K562 (cell line): ENCODE measurements around the gene AGRN. TPM values are rescaled to one million over a fixed set of nuclear protein-coding genes. Genes with fewer than 3 reads are reported as not detected.

Source experiments
- ATAC-seq: fragments of 200-7000 bp; cut with Tn5 transposase; 3 replicates; pipeline ENCODE4 v1.9.1; 2020; ENCODE audit warnings: moderate library complexity
- BruUV-seq: library from RNA; stranded (reverse); fragments of 400-500 nt; replicated peaks from 2 replicates; lab custom pipeline; 2021; lab: Mats Ljungman, UMichigan
- CTCF ChIA-PET: fragments of 300-600 bp; formaldehyde crosslinking; extraction: SDS; loops from one replicate; lab custom pipeline; 2021; ENCODE audit warnings: low intra/inter-chr PET ratio; lab: Yijun Ruan, JAX
- POLR2A ChIA-PET: fragments of 300-600, 350-650 bp; sonication (Branson Sonifier 250); formaldehyde crosslinking; extraction: SDS; loops from one replicate; lab custom pipeline; 2021; ENCODE audit warnings: antibody characterized with exemption, inconsistent platforms; lab: Yijun Ruan, JAX
- DNase-seq, 4 experiments: peaks; one replicate each; pipeline versions ENCODE4 v3.0.0 to v3.0.0-alpha.2; 2011 to 2018; ENCODE audit warnings: low spot score in 3 of 4, mixed read lengths in 3 of 4; ENCODE audit errors: extremely low read depth in 1 of 4
- FAIRE-seq: peaks from 2 replicates; lab custom pipeline; 2011; peaks lifted over from hg19 to GRCh38; lab: Jason Lieb, UNC
- H2AFZ ChIP-seq: 2 replicates; pipeline ENCODE4 v1.6.0; 2011; ENCODE audit warnings: low read depth, low read length, control low read depth, inconsistent platforms
- H3K27ac ChIP-seq: fragments of 200-600 bp; 3 replicates; pipeline ENCODE4 v1.8.0; 2011; ENCODE audit warnings: low read depth, mild to moderate bottlenecking, control low read depth, inconsistent platforms, low read length, moderate library complexity, mixed read lengths; ENCODE audit errors: extremely low read depth
- H3K27me3 ChIP-seq, 2 experiments: fragments of 300-600 bp in 1 of 2; 2 replicates in 1 of 2; 3 replicates in 1 of 2; pipeline versions ENCODE4 v1.6.0 to v1.8.0; 2011; ENCODE audit warnings: inconsistent platforms in 2 of 2, low read length in 2 of 2, mild to moderate bottlenecking in 1 of 2, mixed read lengths in 1 of 2, moderate library complexity in 1 of 2; ENCODE audit not compliant: control insufficient read depth in 2 of 2, insufficient read depth in 2 of 2
- H3K36me3 ChIP-seq: fragments of 300-600 bp; 3 replicates; pipeline ENCODE4 v1.8.0; 2011; ENCODE audit warnings: mild to moderate bottlenecking, low read length, inconsistent platforms; ENCODE audit not compliant: control insufficient read depth, insufficient read depth
- H3K4me1 ChIP-seq, 2 experiments: fragments of 200-600 bp in 1 of 2; replicated peaks in 1 of 2; 2 replicates in 1 of 2; 3 replicates in 1 of 2; pipeline versions ENCODE4 v1.5.1 to v1.8.0; 2011; ENCODE audit warnings: inconsistent platforms in 2 of 2, low read length in 2 of 2, mild to moderate bottlenecking in 1 of 2, mixed read lengths in 1 of 2, moderate library complexity in 1 of 2; ENCODE audit not compliant: control insufficient read depth in 2 of 2, insufficient read depth in 2 of 2
- H3K4me2 ChIP-seq: 2 replicates; pipeline ENCODE4 v1.6.1; 2011; ENCODE audit warnings: low read length, control low read depth, inconsistent platforms, mixed read lengths; ENCODE audit not compliant: insufficient read depth
- H3K4me3 ChIP-seq: fragments of 200-600 bp; sonication (generic), shearing (Covaris generic); 2 replicates; pipeline ENCODE4 v1.5.1; 2016; ENCODE audit warnings: control low read depth, inconsistent platforms
- H3K79me2 ChIP-seq: fragments of 200-600 bp; 3 replicates; pipeline ENCODE4 v1.8.0; 2011; ENCODE audit warnings: low read length, inconsistent platforms; ENCODE audit not compliant: control insufficient read depth, insufficient read depth
- H3K9ac ChIP-seq, 2 experiments: 2 replicates each; pipeline versions ENCODE4 v1.6.0 to v1.6.1; 2011; ENCODE audit warnings: low read depth in 2 of 2, low read length in 2 of 2, control low read depth in 1 of 2, inconsistent platforms in 1 of 2, mild to moderate bottlenecking in 1 of 2, mixed read lengths in 1 of 2; ENCODE audit not compliant: insufficient read depth in 1 of 2
- H3K9me1 ChIP-seq: one replicate; pipeline ENCODE4 v1.6.0; 2011; ENCODE audit warnings: inconsistent platforms, mild to moderate bottlenecking, low read length, moderate library complexity; ENCODE audit not compliant: control insufficient read depth, insufficient read depth
- H3K9me3 ChIP-seq: replicated peaks from 2 replicates; pipeline ENCODE4 v1.5.1; 2011; ENCODE audit warnings: low read depth, low read length, inconsistent platforms; ENCODE audit not compliant: control insufficient read depth, insufficient read depth
- H4K20me1 ChIP-seq: replicated peaks from 2 replicates; pipeline ENCODE4 v1.6.1; 2011; ENCODE audit warnings: low read length, inconsistent platforms, mixed read lengths; ENCODE audit not compliant: control insufficient read depth, insufficient read depth
- ARID4B ChIP-seq: sonication (generic); formaldehyde crosslinking; IDR thresholded peaks from 2 replicates; pipeline ENCODE4 v1.8.0; 2022; ENCODE audit warnings: mild to moderate bottlenecking, missing genetic modification reagents
- CEBPG ChIP-seq, 3 experiments: fragments of 200-800 bp in 1 of 3; sonication (Bioruptor generic) in 1 of 3; sonication (generic) in 1 of 3; formaldehyde crosslinking in 1 of 3; IDR thresholded peaks in 2 of 3; conservative IDR thresholded peaks in 1 of 3; 2 replicates each; pipeline versions ENCODE4 v1.6.1 to v1.8.0; 2016 to 2022; ENCODE audit warnings: missing compliant biosample characterization in 2 of 3, missing genetic modification characterization in 2 of 3, mild to moderate bottlenecking in 1 of 3, missing genetic modification reagents in 1 of 3
- FOXJ3 ChIP-seq: sonication (generic); formaldehyde crosslinking; IDR thresholded peaks from 2 replicates; pipeline ENCODE4 v1.4.0; 2020; ENCODE audit warnings: mild to moderate bottlenecking, missing genetic modification reagents
- GABPB1 ChIP-seq: sonication (generic); formaldehyde crosslinking; IDR thresholded peaks from 2 replicates; pipeline ENCODE4 v1.8.0; 2022; ENCODE audit warnings: mild to moderate bottlenecking, missing genetic modification reagents
- NCOA6 ChIP-seq: fragments of 450-650 bp; IDR thresholded peaks from 2 replicates; pipeline ENCODE4 v1.6.1; 2017; ENCODE audit warnings: mild to moderate bottlenecking
- ZC3H4 ChIP-seq: sonication (generic); formaldehyde crosslinking; IDR thresholded peaks from 2 replicates; pipeline ENCODE4 v1.9.0; 2021; ENCODE audit warnings: missing genetic modification reagents, borderline replicate concordance
- ZSCAN29 ChIP-seq: fragments of 450-650 bp; IDR thresholded peaks from 2 replicates; pipeline ENCODE4 v1.6.1; 2017
- WGBS: fragments of 100-300 bp; shearing (Covaris generic); methylation state at CpG from one replicate; pipeline ENCODE4 v1.1.6; 2016; ENCODE audit warnings: low coverage, mixed read lengths; ENCODE audit not compliant: insufficient coverage; ENCODE audit errors: missing lambda C conversion rate; 5-methylcytosine and 5-hydroxymethylcytosine counted together
- in situ Hi-C: fragments of 300-500 bp; cut with MboI; formaldehyde crosslinking; loops from 4 replicates; pipeline ENCODE4 v1.15.0; 2018; ENCODE audit warnings: inconsistent platforms, mixed read lengths
- intact Hi-C: fragments of 100-400 bp; cut with micrococcal nuclease; formaldehyde crosslinking; loops from 2 replicates; pipeline ENCODE4 v1.14.2; 2022
- polyA plus RNA-seq, 8 experiments: library from polyadenylated mRNA; depleted of rRNA in 4 of 8; stranded (reverse) in 5 of 8; unstranded in 3 of 8; fragments of >200 nt; fragmentation: Nextera tagmentation in 2 of 8; fragmentation: Illumina TruSeq in 1 of 8; extraction: Ambion mirVana in 2 of 8; extraction: Trizol in 1 of 8; gene quantifications; 2 replicates each; pipeline versions ENCODE4 v1.2.1 to v1.2.3, GENCODE V29; 2011 to 2014; ENCODE audit warnings: inconsistent platforms in 1 of 8, missing spikeins in 1 of 8
- total RNA-seq, 7 experiments: library from RNA; depleted of rRNA in 6 of 7; stranded (reverse); fragments of >200 nt in 6 of 7; fragmentation: Illumina TruSeq in 2 of 7; extraction: Trizol in 2 of 7; gene quantifications; 2 replicates each; pipeline versions ENCODE4 v1.2.1 to v1.2.3, GENCODE V29; 2011 to 2021; ENCODE audit warnings: low replicate concordance in 1 of 7

Gene AGRN
- total and polyA plus RNA-seq, 9 of the 15 experiments (the other 6 are each of a cell fraction or from before 2014, with no cell fraction given), result 0.04 to 111 (median 18.1) TPM

- POLR2A ChIA-PET, result interaction anchor here (0.7 to 1.5 kb wide), 2 partner anchors 12 to 13 kb away, joined by 3 to 7 read pairs; no protein-coding TSS in a partner anchor
- in situ Hi-C loops, result loop anchor here (10.0 kb wide), 1 partner anchor 85 kb away; no protein-coding TSS in a partner anchor
These were observed 40.2 kb upstream of the AGRN start for GRCh38 chr1:979744-980072.

More at GRCh38 chr1:979744-980072, 40.2 kb upstream of the AGRN start:
- WGBS, result 30% methylated on average over 9 of the region's 9 CpGs
- Histone ChIP-seq H4K20me1 (peaks cover 13% of the 10 kb centered on the region), H3K9me1 (no peaks in the 10 kb centered on the region), H3K9ac (peak overlapping the region in 1 of 2 experiments; percentile 4; a peak in 2 of 4 replicates), H2AFZ (no peak overlapping the region), H3K79me2 (no peaks in the 10 kb centered on the region), H3K36me3 (no peaks in the 10 kb centered on the region), H3K4me1 (peaks cover 0 to 80% of the 10 kb centered on the region in 2 experiments; a peak in 3 of 5 replicates), H3K4me3 (no peak overlapping the region), H3K4me2 (no peak overlapping the region), H3K9me3 (no peaks in the 10 kb centered on the region), H3K27me3 (peaks cover 39 to 71% of the 10 kb centered on the region in 2 experiments; a peak in 4 of 5 replicates), H3K27ac (no peak overlapping the region)
- intact Hi-C loops, result loop anchor here (10.0 kb wide), 1 partner anchor 315 kb away; no protein-coding TSS in a partner anchor
- TF ChIP-seq GABPB1, result no peak
- no peak for TF ChIP-seq NCOA6
- TF ChIP-seq ARID4B (CRISPR knock-in tag), result 0 out of 2 replicates have a peak, but pooled peaks have one; percentile 32
- peak; percentile 17; the same call in 1 of the 2 replicates for TF ChIP-seq CEBPG (CRISPR knock-in tag; IDR thresholded peaks at IDR 0.05)
- TF ChIP-seq CEBPG (tag; conservative IDR thresholded peaks at IDR 0.05 in 1 of 2, IDR thresholded peaks at IDR 0.05 in 1 of 2), result no peak
- peak; percentile 61; the same call in 1 of the 2 replicates for TF ChIP-seq ZSCAN29
- no peak for TF ChIP-seq ZC3H4 (CRISPR knock-in tag)
- TF ChIP-seq FOXJ3 (CRISPR knock-in tag), result no peak
- CTCF ChIA-PET, result interaction anchor here (1.1 kb wide), 1 partner anchor 76 kb away, joined by 4 read pairs; no protein-coding TSS in a partner anchor
- ATAC-seq (no peak), FAIRE-seq (no peak), DNase-seq (no peak)
- BruUV-seq, result no TSS peak
